Effector memory CD8-positive, alpha-beta T cell (primary cell): ENCODE data around the gene LILRA6.
"Not testable (repeated sequence)": the region's sequence is repeated elsewhere in the genome, so short reads cannot be mapped to it uniquely, and the experiment has no call there.

ENCODE experiments used
- ATAC-seq: fragments of 150-1000 bp; cut with Tn5 transposase; replicated peaks from 2 replicates; pipeline ENCODE4 v1.10.0; 2021; ENCODE audit warnings: mild to moderate bottlenecking, moderate library complexity
- DNase-seq, 3 experiments: peaks; one replicate each; pipeline ENCODE4 v3.0.0; 2021
- H3K27ac Mint-ChIP-seq, 2 donors: one replicate each; pipeline ENCODE4 v1.8.0; 2022; ENCODE audit warnings: mild to moderate bottlenecking in 2 of 2, mixed read lengths in 2 of 2, moderate library complexity in 2 of 2
- H3K27me3 Mint-ChIP-seq, 2 donors: one replicate each; pipeline ENCODE4 v1.8.0; 2022; ENCODE audit warnings: mixed read lengths in 2 of 2
- H3K36me3 Mint-ChIP-seq: one replicate; pipeline ENCODE4 v1.8.0; 2022; ENCODE audit warnings: mild to moderate bottlenecking, moderate library complexity, mixed read lengths; ENCODE audit not compliant: insufficient read depth
- H3K4me1 Mint-ChIP-seq, 2 donors: one replicate each; pipeline ENCODE4 v1.8.0; 2022; ENCODE audit warnings: low read depth in 2 of 2, mixed read lengths in 2 of 2
- H3K4me3 Mint-ChIP-seq, 2 donors: one replicate each; pipeline ENCODE4 v1.8.0; 2022; ENCODE audit warnings: mild to moderate bottlenecking in 2 of 2, mixed read lengths in 2 of 2, moderate library complexity in 2 of 2
- H3K9me3 Mint-ChIP-seq, 2 donors: one replicate each; pipeline ENCODE4 v1.8.0; 2022; ENCODE audit warnings: mixed read lengths in 2 of 2

The LILRA6 gene

DNA sequence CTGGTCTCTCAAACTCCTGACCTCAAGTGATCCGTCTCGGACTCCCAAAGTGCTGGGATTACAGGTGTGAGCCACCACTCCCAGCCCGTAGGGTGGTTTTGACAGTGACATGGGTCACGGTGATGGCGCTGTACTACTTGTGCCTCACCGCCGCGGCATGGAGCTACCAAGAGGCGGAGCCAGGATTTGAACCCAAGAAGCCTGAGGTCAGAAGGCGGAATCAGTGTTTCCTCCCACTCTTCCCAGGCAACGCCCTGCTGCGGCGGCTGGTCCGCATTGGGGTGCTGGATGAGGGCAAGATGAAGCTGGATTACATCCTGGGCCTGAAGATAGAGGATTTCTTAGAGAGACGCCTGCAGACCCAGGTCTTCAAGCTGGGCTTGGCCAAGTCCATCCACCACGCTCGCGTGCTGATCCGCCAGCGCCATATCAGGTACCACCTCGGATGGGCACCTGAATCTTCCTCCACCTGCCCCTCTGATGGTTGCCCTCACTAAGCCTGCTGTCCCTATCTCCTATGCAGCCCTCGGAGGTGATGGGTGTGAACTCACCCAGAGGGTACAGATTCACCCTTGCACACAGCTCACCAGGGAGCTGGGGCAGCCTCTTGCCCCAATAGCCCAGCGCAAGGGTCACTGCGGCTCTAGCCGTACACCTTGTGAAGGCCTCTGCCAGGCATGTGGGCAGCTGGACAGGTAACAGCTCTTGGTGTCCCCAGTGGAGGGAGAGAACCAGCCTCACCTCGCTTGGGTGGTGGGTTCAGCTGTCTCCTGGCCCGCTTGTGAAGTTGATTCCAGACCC, 36.4 kb downstream of the LILRA6 start:
- Mint-ChIP-seq H3K4me1 (peaks cover 60 to 69% of the 10 kb centered on the region in 2 donors), H3K27me3 (no peaks in the 10 kb centered on the region), H3K9me3 (no peaks in the 10 kb centered on the region), H3K27ac (peak overlapping the region in 1 of 2 donors; percentile 15), H3K4me3 (no peak overlapping the region), H3K36me3 (peaks cover 98% of the 10 kb centered on the region)
- DNase-seq, result no peak
- no peak for ATAC-seq

DNA sequence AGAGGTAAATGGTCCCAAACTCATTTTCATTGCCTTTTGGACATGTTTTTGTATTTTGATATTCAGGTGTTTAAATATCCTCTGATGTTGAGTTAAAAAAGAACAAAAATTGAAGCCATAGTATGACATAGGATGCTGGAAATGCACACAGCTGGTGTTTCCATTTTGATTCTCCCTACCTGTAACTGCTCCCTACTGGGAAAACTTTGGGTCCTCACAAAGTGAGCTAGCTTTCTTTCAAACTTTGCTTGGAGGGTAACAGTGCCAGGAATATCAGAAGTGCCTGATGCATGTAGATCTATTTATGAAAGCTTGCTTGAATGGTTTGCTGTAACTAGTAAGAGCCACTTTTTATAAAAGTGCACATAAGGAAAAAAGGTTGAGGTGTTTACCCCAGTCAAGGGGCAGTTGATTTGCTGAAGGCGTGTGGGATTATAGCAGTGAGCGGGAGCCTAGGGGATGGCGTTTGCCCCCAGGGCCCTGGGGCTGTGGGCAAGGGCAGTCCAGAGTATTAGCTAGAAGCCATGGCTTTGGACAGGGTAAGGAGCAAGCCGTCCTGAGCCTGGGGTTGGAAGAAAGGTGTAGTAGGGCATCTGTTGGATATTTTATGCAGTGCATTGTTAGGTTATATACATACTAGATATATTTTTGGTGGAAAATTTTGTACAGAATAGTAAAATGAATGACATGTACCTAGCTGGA, 37.7 kb downstream of the LILRA6 start:
- DNase-seq (no peak), ATAC-seq (no peak)
- H3K36me3 Mint-ChIP-seq, result peaks cover 95% of the 10 kb centered on the region
- peaks cover 53 to 66% of the 10 kb centered on the region in 2 donors for H3K4me1 Mint-ChIP-seq
- no peaks in the 10 kb centered on the region for H3K27me3 Mint-ChIP-seq
- no peaks in the 10 kb centered on the region for H3K9me3 Mint-ChIP-seq
- peak overlapping the region; percentile 11 to 90 for H3K4me3 Mint-ChIP-seq
- no peak overlapping the region for H3K27ac Mint-ChIP-seq

DNA sequence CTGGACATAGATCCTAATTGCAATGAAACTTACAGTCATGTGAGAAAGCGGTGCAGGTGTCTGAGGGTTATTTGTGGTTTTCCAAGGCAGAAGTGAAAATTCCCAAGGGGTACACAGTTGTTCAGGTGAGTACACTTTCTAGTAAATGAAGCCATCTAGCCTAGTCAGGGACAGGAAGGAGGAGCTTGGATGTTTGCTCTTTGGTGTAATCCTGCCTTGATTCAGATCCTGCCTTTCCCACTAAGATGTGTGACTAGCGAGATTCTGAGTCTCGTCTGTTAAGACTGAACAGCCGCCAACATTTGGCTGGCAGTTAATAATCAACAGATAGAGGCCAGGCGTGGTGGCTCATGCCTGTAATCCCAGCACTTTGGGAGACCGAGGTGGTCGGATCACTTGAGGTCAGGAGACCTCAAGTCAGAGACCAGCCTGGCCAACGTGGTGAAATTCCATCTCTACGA, 39.4 kb downstream of the LILRA6 start:
- peak overlapping the region; percentile 11 to 90 for H3K4me3 Mint-ChIP-seq
- H3K27me3 Mint-ChIP-seq, result no peaks in the 10 kb centered on the region
- H3K27ac Mint-ChIP-seq, result peak overlapping the region in 1 of 2 donors; percentile 99
- DNase-seq, result no peak
- no peaks in the 10 kb centered on the region for H3K9me3 Mint-ChIP-seq
- ATAC-seq, result no peak
- H3K4me1 Mint-ChIP-seq, result peaks cover 42 to 54% of the 10 kb centered on the region in 2 donors
- peaks cover 78% of the 10 kb centered on the region for H3K36me3 Mint-ChIP-seq

DNA sequence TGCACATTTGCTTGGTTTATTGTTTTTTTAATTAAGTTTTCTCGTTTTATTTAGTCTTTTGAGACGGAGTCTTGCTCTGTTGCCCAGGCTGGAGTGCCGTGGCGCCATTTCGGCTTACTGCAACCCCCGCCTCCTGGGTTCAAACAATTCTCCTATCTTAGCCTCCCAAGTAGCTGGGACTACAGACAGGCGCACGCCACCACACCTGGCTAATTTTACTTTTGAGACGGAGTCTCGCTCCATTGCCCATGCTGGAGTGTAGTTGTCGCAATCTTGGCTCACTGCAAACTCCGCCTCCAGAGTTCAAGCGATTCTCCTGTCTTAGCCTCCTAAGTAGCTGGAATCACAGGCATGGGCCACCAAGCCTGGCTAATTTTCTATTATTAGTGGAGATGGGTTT, 40.6 kb downstream of the LILRA6 start:
- peak overlapping the region; percentile 90 to 93 for H3K4me3 Mint-ChIP-seq
- DNase-seq (no peak), ATAC-seq (no peak)
- H3K27me3 Mint-ChIP-seq, result no peaks in the 10 kb centered on the region
- peak overlapping the region; percentile 96 to 99 for H3K27ac Mint-ChIP-seq
- peaks cover 67% of the 10 kb centered on the region for H3K36me3 Mint-ChIP-seq
- H3K4me1 Mint-ChIP-seq, result peaks cover 36 to 42% of the 10 kb centered on the region in 2 donors
- no peaks in the 10 kb centered on the region for H3K9me3 Mint-ChIP-seq

DNA sequence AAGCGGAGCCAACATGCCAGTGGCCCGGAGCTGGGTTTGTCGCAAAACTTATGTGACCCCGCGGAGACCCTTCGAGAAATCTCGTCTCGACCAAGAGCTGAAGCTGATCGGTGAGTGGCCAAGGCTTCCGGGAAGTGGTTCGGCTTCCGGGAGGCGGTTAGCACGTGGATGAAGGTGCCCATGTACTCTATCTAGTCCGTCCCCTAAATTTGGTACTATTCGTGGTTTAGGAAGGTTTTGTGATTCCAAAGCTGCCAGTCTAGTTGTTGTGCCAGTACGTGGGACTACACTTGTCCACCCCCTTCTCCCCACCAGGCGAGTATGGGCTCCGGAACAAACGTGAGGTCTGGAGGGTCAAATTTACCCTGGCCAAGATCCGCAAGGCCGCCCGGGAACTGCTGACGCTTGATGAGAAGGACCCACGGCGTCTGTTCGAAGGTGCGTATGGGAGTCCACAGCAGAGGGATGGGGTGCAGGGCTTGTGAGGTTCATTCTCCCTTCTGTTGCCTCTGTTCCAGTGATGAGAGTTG, 41.4 kb downstream of the LILRA6 start:
- Mint-ChIP-seq H3K27me3 (no peaks in the 10 kb centered on the region), H3K4me3 (peak overlapping the region; percentile 90 to 93), H3K4me1 (peaks cover 36 to 37% of the 10 kb centered on the region in 2 donors), H3K27ac (peak overlapping the region; percentile 96 to 99), H3K9me3 (no peaks in the 10 kb centered on the region), H3K36me3 (peaks cover 61% of the 10 kb centered on the region)
- peak; percentile 63 for ATAC-seq
- peak in 1 of 3 experiments; percentile 25 for DNase-seq

DNA sequence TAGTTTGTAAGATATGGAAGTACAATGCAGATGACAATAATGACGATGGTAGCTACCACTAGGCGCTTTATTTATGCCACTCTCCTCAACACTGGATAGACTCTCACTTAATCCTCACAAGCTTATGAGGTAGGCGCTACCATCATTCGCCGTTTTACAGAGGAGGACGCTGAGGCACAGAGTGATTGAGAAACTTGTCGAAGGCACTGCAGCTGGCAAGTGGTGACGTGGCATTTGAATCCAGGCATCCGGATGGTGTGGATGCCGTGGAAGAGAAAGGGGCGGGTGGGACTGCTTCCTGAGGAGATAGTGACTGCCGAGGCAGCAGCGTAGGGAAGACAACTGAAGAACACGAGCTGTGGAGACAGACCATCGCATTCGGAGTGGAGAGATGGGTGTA, 43.2 kb downstream of the LILRA6 start:
- Mint-ChIP-seq H3K36me3 (peaks cover 59% of the 10 kb centered on the region), H3K4me3 (peak overlapping the region; percentile 90 to 93), H3K4me1 (peaks cover 30 to 34% of the 10 kb centered on the region in 2 donors), H3K27ac (peak overlapping the region in 1 of 2 donors; percentile 99), H3K9me3 (no peaks in the 10 kb centered on the region), H3K27me3 (no peaks in the 10 kb centered on the region)
- DNase-seq (no peak), ATAC-seq (no peak)

DNA sequence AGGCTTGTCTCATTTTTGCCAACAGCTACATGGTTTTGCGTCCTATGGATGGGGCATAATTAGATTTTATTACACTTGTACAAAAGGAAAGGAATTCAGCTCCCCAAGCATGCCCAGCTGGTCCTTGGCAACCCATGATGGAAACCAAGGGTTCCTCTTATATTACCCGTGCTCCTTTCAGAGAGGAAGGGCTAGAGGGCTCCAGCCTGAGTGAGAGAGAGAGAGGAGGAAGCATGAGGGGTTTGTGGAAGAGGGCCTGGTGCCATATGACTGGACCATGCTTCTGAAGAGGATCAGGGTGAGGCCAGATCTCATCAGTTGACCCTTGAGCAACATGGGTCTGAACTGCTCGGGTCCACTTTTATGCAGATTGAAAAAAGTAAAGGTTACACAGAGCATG, 45.5 kb downstream of the LILRA6 start:
- peaks cover 57% of the 10 kb centered on the region for H3K36me3 Mint-ChIP-seq
- no peak overlapping the region for H3K4me3 Mint-ChIP-seq

DNA sequence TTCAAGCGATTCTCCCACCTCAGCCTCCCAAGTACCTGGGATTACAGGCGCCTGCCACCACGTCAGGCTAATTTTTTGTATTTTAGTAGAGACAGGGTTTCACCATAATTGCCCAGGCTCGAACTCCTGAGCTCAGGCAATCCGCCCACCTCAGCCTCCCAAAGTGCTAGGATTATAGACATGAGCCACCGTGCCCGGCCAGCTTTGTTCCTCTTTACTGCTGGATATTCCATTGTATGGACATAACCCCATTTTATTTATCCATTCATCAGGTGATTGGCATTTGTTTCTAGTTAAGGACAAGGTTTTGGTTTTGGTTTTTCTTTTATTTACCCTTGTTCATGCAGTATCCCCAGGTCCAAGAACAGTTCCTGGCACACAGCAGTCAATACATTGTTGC, 46.1 kb downstream of the LILRA6 start:
- ATAC-seq (no peak), DNase-seq (no peak)
- Mint-ChIP-seq H3K27ac (no peak overlapping the region), H3K36me3 (peaks cover 51% of the 10 kb centered on the region), H3K4me1 (peaks cover 20 to 25% of the 10 kb centered on the region in 2 donors), H3K27me3 (no peaks in the 10 kb centered on the region), H3K9me3 (no peaks in the 10 kb centered on the region), H3K4me3 (no peak overlapping the region)

More for the DNA sequence above, 45.5 kb downstream of the LILRA6 start:
- Mint-ChIP-seq H3K27me3 (no peaks in the 10 kb centered on the region), H3K9me3 (no peaks in the 10 kb centered on the region), H3K27ac (peak overlapping the region in 1 of 2 donors; percentile 53), H3K4me1 (peaks cover 20 to 25% of the 10 kb centered on the region in 2 donors)
- DNase-seq (no peak), ATAC-seq (no peak)

DNA sequence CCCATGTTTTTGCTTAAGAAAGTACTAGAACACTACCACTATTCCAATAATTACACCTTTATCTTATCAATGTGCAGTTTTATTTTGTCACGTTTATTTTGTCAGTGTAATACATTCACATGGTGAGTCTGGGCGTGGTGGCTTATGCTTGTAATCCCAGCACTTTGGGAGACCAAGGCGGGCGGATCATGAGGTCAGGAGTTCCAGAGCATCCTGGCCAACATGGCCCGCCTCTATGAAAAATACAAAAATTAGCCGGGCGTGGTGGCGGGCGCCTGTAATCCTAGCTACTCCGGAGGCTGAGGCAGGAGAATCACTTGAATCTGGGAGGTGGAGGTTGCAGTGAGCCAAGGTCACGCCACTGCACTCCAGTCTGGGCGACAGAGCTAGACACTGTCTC, 48.1 kb downstream of the LILRA6 start:
- not testable (repeated sequence) for H3K27ac Mint-ChIP-seq, H3K9me3 Mint-ChIP-seq, ATAC-seq, H3K4me3 Mint-ChIP-seq, H3K27me3 Mint-ChIP-seq, DNase-seq
- H3K4me1 Mint-ChIP-seq, result peaks cover 15 to 17% of the 10 kb centered on the region in 2 donors
- peaks cover 51% of the 10 kb centered on the region for H3K36me3 Mint-ChIP-seq

DNA sequence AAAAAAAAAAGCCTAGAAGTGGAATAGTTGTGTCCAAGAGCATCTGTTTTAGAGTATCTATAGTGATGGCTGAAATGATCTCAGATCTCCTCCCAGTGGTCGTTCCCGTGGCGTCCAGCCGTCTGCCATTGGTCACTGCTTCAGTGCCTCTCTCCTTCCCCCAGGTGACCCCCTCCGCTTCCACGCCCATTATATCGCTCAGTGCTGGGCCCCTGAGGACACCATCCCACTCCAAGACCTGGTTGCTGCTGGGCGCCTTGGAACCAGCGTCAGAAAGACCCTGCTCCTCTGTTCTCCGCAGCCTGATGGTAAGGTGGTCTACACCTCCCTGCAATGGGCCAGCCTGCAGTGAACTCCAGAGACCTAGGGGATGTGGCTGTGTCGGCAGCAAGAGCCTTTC, 49.6 kb downstream of the LILRA6 start:
- peak overlapping the region; percentile 41 to 99 for H3K27ac Mint-ChIP-seq

DNA sequence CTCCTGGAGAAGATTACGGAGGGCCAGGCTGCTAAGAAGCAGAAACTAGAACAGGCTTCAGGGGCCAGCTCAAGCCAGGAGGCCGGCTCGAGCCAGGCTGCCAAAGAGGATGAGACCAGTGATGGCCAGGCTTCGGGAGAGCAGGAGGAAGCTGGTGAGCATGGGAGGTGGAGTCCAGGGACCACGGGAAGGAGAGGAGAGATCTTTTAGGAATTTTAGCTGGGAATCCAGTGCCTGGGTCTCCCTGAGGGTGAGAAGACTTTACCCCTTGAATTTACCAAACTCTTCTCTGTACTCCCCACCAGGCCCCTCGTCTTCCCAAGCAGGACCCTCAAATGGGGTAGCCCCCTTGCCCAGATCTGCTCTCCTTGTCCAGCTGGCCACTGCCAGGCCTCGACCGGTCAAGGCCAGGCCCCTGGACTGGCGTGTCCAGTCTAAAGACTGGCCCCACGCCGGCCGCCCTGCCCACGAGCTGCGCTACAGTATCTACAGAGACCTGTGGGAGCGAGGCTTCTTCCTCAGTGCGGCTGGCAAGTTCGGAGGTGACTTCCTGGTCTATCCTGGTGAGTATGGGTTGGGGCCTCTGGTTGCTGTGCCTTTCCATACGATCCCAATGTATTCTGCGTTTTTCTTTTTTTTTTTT, 50.7 kb downstream of the LILRA6 start:
- Mint-ChIP-seq H3K4me1 (peaks cover 27 to 30% of the 10 kb centered on the region in 2 donors), H3K9me3 (no peaks in the 10 kb centered on the region)

More for the DNA sequence above, 49.6 kb downstream of the LILRA6 start:
- peaks cover 53% of the 10 kb centered on the region for H3K36me3 Mint-ChIP-seq
- H3K4me1 Mint-ChIP-seq, result peaks cover 20 to 22% of the 10 kb centered on the region in 2 donors
- H3K27me3 Mint-ChIP-seq, result no peaks in the 10 kb centered on the region
- H3K4me3 Mint-ChIP-seq, result peak overlapping the region in 1 of 2 donors; percentile 97
- no peak for ATAC-seq
- no peaks in the 10 kb centered on the region for H3K9me3 Mint-ChIP-seq
- DNase-seq, result no peak

DNA sequence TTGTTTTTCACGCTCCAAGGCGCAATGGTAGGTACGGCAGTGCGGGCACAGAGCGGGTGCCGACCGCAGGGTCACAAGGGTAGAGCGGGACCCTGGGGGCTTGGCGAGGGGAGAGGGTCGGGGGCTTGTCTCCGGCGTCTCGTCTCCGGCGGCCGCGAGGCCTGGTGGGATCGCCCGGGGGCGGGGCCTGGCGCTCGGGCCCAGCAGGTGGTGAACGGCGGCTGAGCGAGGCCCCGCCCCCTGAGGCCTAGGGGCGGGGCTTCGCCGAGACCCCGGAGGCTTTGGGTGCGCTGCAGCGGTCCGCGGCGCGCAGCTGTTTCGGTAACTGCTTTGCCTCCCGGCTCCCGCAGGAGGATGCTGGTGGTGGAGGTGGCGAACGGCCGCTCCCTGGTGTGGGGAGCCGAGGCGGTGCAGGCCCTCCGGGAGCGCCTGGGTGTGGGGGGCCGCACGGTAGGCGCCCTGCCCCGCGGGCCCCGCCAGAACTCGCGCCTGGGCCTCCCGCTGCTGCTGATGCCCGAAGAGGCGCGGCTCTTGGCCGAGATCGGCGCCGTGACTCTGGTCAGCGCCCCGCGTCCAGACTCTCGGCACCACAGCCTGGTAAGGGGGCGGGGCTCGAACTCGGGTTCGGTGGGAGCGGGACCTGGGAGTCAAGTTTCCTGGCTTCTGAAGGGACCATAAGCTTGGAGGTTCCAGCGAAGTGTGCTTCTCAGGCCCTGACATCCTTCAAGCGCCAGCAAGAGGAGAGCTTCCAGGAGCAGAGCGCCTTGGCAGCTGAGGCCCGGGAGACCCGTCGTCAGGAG, 51.4 kb downstream of the LILRA6 start, which contains the start of gene TSEN34:
Gene TSEN34 (plus strand): TSS at position 298 of the 800 bp plus-strand sequence. CDS start 57 bp downstream, at position 355.
- Mint-ChIP-seq H3K27ac (peak within 1 kb of the TSS; percentile 99), H3K4me1 (peaks cover 27 to 30% of the 10 kb centered on the region in 2 donors), H3K27me3 (no peaks in the 10 kb centered on the region), H3K36me3 (peaks cover 53% of the 10 kb centered on the region), H3K4me3 (peak within 1 kb of the TSS; percentile 97), H3K9me3 (no peaks in the 10 kb centered on the region)
- ATAC-seq, result peak; percentile 33
- peak in 1 of 3 experiments; percentile 84 for DNase-seq

More for the DNA sequence above, 50.7 kb downstream of the LILRA6 start:
- Mint-ChIP-seq H3K27me3 (no peaks in the 10 kb centered on the region), H3K36me3 (peaks cover 53% of the 10 kb centered on the region), H3K4me3 (peak overlapping the region; percentile 97), H3K27ac (peak overlapping the region; percentile 99)
- DNase-seq (no peak), ATAC-seq (no peak)
